WTC11 (cell line): ENCODE data around the gene PPFIBP2. TPM values are rescaled to one million over a fixed set of nuclear protein-coding genes. Genes with fewer than 3 reads are reported as not detected.

Source experiments
- ATAC-seq: fragments of 200-7000 bp; cut with Tn5 transposase; 2 replicates; pipeline ENCODE4 v1.10.0; 2021; ENCODE audit warnings: mild to moderate bottlenecking, moderate library complexity
- CTCF ChIA-PET: fragments of 300-600 bp; sonication (Branson Sonifier 250); formaldehyde crosslinking; loops from one replicate; lab custom pipeline; 2021; ENCODE audit warnings: antibody characterized with exemption; lab: Charles Lee
- POLR2A ChIA-PET: fragments of 350-600 bp; sonication (Branson Sonifier 250); formaldehyde crosslinking; loops from one replicate; lab custom pipeline; 2021; ENCODE audit warnings: antibody characterized with exemption; lab: Charles Lee
- DNase-seq: peaks from one replicate; pipeline ENCODE4 v3.0.0; 2021; ENCODE audit warnings: low spot score
- H3K27ac Mint-ChIP-seq: 2 replicates; pipeline ENCODE4 v1.8.0; 2021; ENCODE audit warnings: mixed read lengths
- H3K27me3 Mint-ChIP-seq: 2 replicates; pipeline ENCODE4 v1.8.0; 2021; ENCODE audit warnings: low read depth, mild to moderate bottlenecking, moderate library complexity, mixed read lengths
- H3K36me3 Mint-ChIP-seq: 2 replicates; pipeline ENCODE4 v1.8.0; 2021; ENCODE audit warnings: mixed read lengths
- H3K4me1 Mint-ChIP-seq: 2 replicates; pipeline ENCODE4 v1.8.0; 2022; ENCODE audit warnings: mixed read lengths
- H3K4me3 Mint-ChIP-seq: 2 replicates; pipeline ENCODE4 v1.8.0; 2021; ENCODE audit warnings: mild to moderate bottlenecking, moderate library complexity, mixed read lengths
- H3K9me3 Mint-ChIP-seq: 2 replicates; pipeline ENCODE4 v1.8.0; 2021; ENCODE audit warnings: mixed read lengths
- ATF2 ChIP-seq: sonication (generic); formaldehyde crosslinking; IDR thresholded peaks from 2 replicates; pipeline ENCODE4 v1.8.1; 2022; ENCODE audit warnings: low read depth, missing genetic modification reagents, borderline replicate concordance
- CREM ChIP-seq: sonication (generic); formaldehyde crosslinking; IDR thresholded peaks from 2 replicates; pipeline ENCODE4 v1.8.1; 2022; ENCODE audit warnings: mild to moderate bottlenecking, missing genetic modification reagents, moderate library complexity
- CTCF ChIP-seq: fragments of 200-600 bp; IDR thresholded peaks from 2 replicates; pipeline ENCODE4 v1.8.0; 2022; ENCODE audit warnings: antibody characterized with exemption
- FOXK1 ChIP-seq: sonication (generic); formaldehyde crosslinking; IDR thresholded peaks from 2 replicates; pipeline ENCODE4 v1.8.0; 2022; ENCODE audit warnings: mild to moderate bottlenecking, moderate library complexity, missing genetic modification reagents
- FOXP1 ChIP-seq: sonication (generic); formaldehyde crosslinking; IDR thresholded peaks from 2 replicates; pipeline ENCODE4 v1.8.0; 2022; ENCODE audit warnings: missing genetic modification reagents, mild to moderate bottlenecking, moderate library complexity, borderline replicate concordance
- HMGA2 ChIP-seq: fragments of 250-450 bp; sonication (Bioruptor Pico); IDR thresholded peaks from 2 replicates; pipeline ENCODE4 v1.4.0; 2021; ENCODE audit warnings: mild to moderate bottlenecking, moderate library complexity
- IRF2 ChIP-seq: sonication (generic); formaldehyde crosslinking; IDR thresholded peaks from 2 replicates; pipeline ENCODE4 v1.8.0; 2022; ENCODE audit warnings: low read depth, missing genetic modification reagents, borderline replicate concordance
- KAT7 ChIP-seq: sonication (generic); formaldehyde crosslinking; IDR thresholded peaks from 2 replicates; pipeline ENCODE4 v1.8.1; 2023; ENCODE audit warnings: missing genetic modification reagents, mild to moderate bottlenecking, borderline replicate concordance
- PRDM15 ChIP-seq: sonication (generic); formaldehyde crosslinking; IDR thresholded peaks from 2 replicates; pipeline ENCODE4 v1.8.0; 2022; ENCODE audit warnings: missing genetic modification reagents
- PRRX2 ChIP-seq: fragments of 250-450 bp; sonication (Bioruptor Pico); IDR thresholded peaks from 2 replicates; pipeline ENCODE4 v1.8.0; 2021; ENCODE audit warnings: mild to moderate bottlenecking
- RELA ChIP-seq: sonication (generic); formaldehyde crosslinking; IDR thresholded peaks from 2 replicates; pipeline ENCODE4 v1.8.1; 2022; ENCODE audit warnings: missing genetic modification reagents, mild to moderate bottlenecking, borderline replicate concordance
- RORB ChIP-seq: fragments of 250-450 bp; sonication (Bioruptor Pico); IDR thresholded peaks from 2 replicates; pipeline ENCODE4 v1.9.0; 2021; ENCODE audit warnings: mild to moderate bottlenecking
- SOX15 ChIP-seq: fragments of 250-450 bp; sonication (Bioruptor Pico); IDR thresholded peaks from 2 replicates; pipeline ENCODE4 v1.9.0; 2021; ENCODE audit warnings: mild to moderate bottlenecking
- TEAD1 ChIP-seq: sonication (generic); formaldehyde crosslinking; IDR thresholded peaks from 2 replicates; pipeline ENCODE4 v1.8.0; 2022; ENCODE audit warnings: mild to moderate bottlenecking, missing genetic modification reagents
- USF2 ChIP-seq: sonication (generic); formaldehyde crosslinking; IDR thresholded peaks from 2 replicates; pipeline ENCODE4 v1.8.1; 2023; ENCODE audit warnings: mild to moderate bottlenecking, missing genetic modification reagents, moderate library complexity
- ZBTB43 ChIP-seq: sonication (generic); formaldehyde crosslinking; IDR thresholded peaks from 2 replicates; pipeline ENCODE4 v1.8.1; 2023; ENCODE audit warnings: mild to moderate bottlenecking, missing genetic modification reagents
- ZNF263 ChIP-seq: sonication (generic); formaldehyde crosslinking; IDR thresholded peaks from 2 replicates; pipeline ENCODE4 v1.8.1; 2022; ENCODE audit warnings: low read depth, mild to moderate bottlenecking, moderate library complexity, missing genetic modification reagents
- ZNF317 ChIP-seq: sonication (generic); formaldehyde crosslinking; IDR thresholded peaks from 2 replicates; pipeline ENCODE4 v1.8.1; 2023; ENCODE audit warnings: low read depth, mild to moderate bottlenecking, moderate library complexity, missing genetic modification reagents, borderline replicate concordance
- ZNF425 ChIP-seq: fragments of 250-450 bp; sonication (Bioruptor Pico); conservative IDR thresholded peaks from 2 replicates; pipeline ENCODE4 v1.9.0; 2021; ENCODE audit warnings: mild to moderate bottlenecking
- ZNF671 ChIP-seq: fragments of 250-450 bp; sonication (Bioruptor Pico); IDR thresholded peaks from 2 replicates; pipeline ENCODE4 v1.8.0; 2021; ENCODE audit warnings: mild to moderate bottlenecking
- total RNA-seq: library from RNA; stranded (reverse); gene quantifications from 3 replicates; pipeline ENCODE4 v1.2.3, GENCODE V29; 2021

Gene PPFIBP2
- total RNA-seq, 1 experiment from 2014 or later: 21.4 TPM

GRCh38 chr11:7583248-7583647 lies 69.4 kb downstream of the PPFIBP2 start (continued):
- TF ChIP-seq ATF2 (CRISPR knock-in tag) (no peak), SOX15 (no peak), ZBTB43 (CRISPR knock-in tag) (no peak), CREM (CRISPR knock-in tag) (no peak), ZNF425 (CRISPR knock-in tag) (no peak), IRF2 (no peak), ZNF317 (no peak)

- ChIA-PET POLR2A (no interaction called here), CTCF (interaction anchor here (5.7 kb wide), 1 partner anchor 13 kb away, joined by 44 read pairs; no protein-coding TSS in a partner anchor)
- no peaks in the 10 kb centered on the region for H3K27me3 Mint-ChIP-seq
- TF ChIP-seq PRDM15 (no peak), PRRX2 (CRISPR knock-in tag) (no peak), RORB (no peak), ZNF263 (no peak), TEAD1 (CRISPR knock-in tag) (no peak), RELA (CRISPR knock-in tag) (no peak), CTCF (no peak), USF2 (CRISPR knock-in tag) (no peak), KAT7 (CRISPR knock-in tag) (no peak), FOXP1 (no peak), ZNF671 (CRISPR knock-in tag) (no peak), HMGA2 (no peak), FOXK1 (no peak)
- H3K4me3 Mint-ChIP-seq: no peak overlapping the region
- no peak for ATAC-seq
- no peaks in the 10 kb centered on the region for H3K9me3 Mint-ChIP-seq
- H3K36me3 Mint-ChIP-seq: no peaks in the 10 kb centered on the region
- no peak overlapping the region for H3K27ac Mint-ChIP-seq
- H3K4me1 Mint-ChIP-seq: peaks cover 31% of the 10 kb centered on the region
- DNase-seq: no peak
These were observed 71.1 kb downstream of the PPFIBP2 start for GRCh38 chr11:7584910-7585309.
